GM10266 (cell line): Measurements from ENCODE around the gene RNF5.
A peak's percentile ranks its signal among the peaks of the same experiment; 100 is the strongest.

Experiments used
- DNase-seq: peaks from one replicate; pipeline ENCODE4 v3.0.0; 2012; ENCODE audit errors: extremely low spot score
- CTCF ChIP-seq: IDR thresholded peaks from 2 replicates; pipeline ENCODE4 v1.5.1; 2012; ENCODE audit warnings: mild to moderate bottlenecking, low read depth; ENCODE audit not compliant: control insufficient read depth, insufficient read depth; ENCODE audit errors: missing control alignments

The RNF5 gene

DNA sequence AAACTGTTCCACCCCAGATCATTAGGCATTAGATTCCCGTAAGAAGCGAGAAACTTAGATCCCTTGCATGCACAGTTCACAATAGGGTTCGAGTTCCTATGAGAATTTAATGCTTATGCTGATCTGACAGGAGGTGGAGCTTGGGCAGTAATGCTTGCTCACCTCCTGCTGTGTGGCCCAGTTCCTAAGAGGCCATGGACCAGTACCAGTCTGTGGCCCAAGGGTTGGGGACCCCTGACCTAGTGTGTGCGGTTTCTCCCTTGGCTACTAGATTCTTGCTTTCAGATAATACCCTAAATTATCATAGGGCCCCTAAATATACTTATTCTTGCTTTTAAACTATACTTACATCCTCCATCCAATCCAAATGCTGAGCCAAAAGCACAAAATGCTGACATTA, 16.2 kb downstream of the RNF5 start:
- no peak for TF ChIP-seq CTCF
- no peak for DNase-seq

GRCh38 chr6:32194825-32195651, 16.8 kb downstream of the RNF5 start:
- no peak for DNase-seq
- TF ChIP-seq CTCF = peak; percentile 56

DNA sequence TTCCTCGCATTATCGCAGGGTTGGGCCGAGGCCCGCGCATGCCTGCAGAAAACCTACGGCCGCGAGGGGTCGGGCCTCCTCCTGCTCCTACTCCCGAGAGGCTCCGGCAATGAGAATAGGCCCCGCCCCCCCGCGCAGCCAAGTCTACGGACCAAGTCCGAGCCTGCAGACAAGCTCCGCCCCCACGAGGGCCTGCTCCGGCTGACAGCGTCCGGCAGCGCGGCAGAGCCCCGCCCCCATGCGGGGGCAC, 17.4 kb downstream of the RNF5 start:
- peak; percentile 97 for DNase-seq
- TF ChIP-seq CTCF = no peak

GRCh38 chr6:32195902-32196681, 17.9 kb downstream of the RNF5 start:
- peak; percentile 84 for DNase-seq

GRCh38 chr6:32196682-32197616, 18.7 kb downstream of the RNF5 start:
- DNase-seq = no peak
- TF ChIP-seq CTCF = peak; percentile 22

More at GRCh38 chr6:32195902-32196681, 17.9 kb downstream of the RNF5 start:
- no peak for TF ChIP-seq CTCF

- TF ChIP-seq CTCF = no peak
- DNase-seq = no peak
Measured at GRCh38 chr6:32198345-32198696, 20.1 kb downstream of the RNF5 start.
